Neural cell (in vitro differentiated cells): ENCODE results near the gene HELZ. TPM values are rescaled to one million over a fixed set of nuclear protein-coding genes. Genes with fewer than 3 reads are reported as not detected.

ENCODE experiments used
- H2AFZ ChIP-seq: fragments of 200-600, 300-800 bp; sonication (generic), shearing (Covaris generic); 2 replicates; pipeline ENCODE4 v1.6.0; 2014; ENCODE audit warnings: low read depth, mild to moderate bottlenecking, antibody characterized with exemption, low read length, moderate library complexity
- H3F3A ChIP-seq: fragments of 200-600 bp; shearing (Covaris generic); 2 replicates; pipeline ENCODE4 v1.6.1; 2016; ENCODE audit warnings: mild to moderate bottlenecking, moderate library complexity, mixed read lengths, antibody characterized with exemption, low read length; ENCODE audit not compliant: insufficient read depth, poor library complexity, severe bottlenecking
- H3K27ac ChIP-seq: fragments of 200-600, 300-800 bp; sonication (generic), shearing (Covaris generic); 2 replicates; pipeline ENCODE4 v1.5.1; 2014; ENCODE audit warnings: mild to moderate bottlenecking, low read length, moderate library complexity
- H3K27me3 ChIP-seq: fragments of 300-800, 200-600 bp; sonication (generic), shearing (Covaris generic); 2 replicates; pipeline ENCODE4 v1.6.0; 2014; ENCODE audit warnings: mild to moderate bottlenecking, low read depth, low read length, moderate library complexity; ENCODE audit not compliant: insufficient read depth
- H3K36me3 ChIP-seq: fragments of 300-800, 200-600 bp; sonication (generic), shearing (Covaris generic); 2 replicates; pipeline ENCODE4 v1.5.1; 2014; ENCODE audit warnings: mild to moderate bottlenecking, antibody characterized with exemption, low read length, moderate library complexity; ENCODE audit not compliant: insufficient read depth
- H3K4me2 ChIP-seq: fragments of 300-800, 200-600 bp; sonication (generic), shearing (Covaris generic); 2 replicates; pipeline ENCODE4 v1.6.0; 2014; ENCODE audit warnings: mild to moderate bottlenecking, low read length
- H3K4me3 ChIP-seq: fragments of 300-800, 200-600 bp; sonication (generic), shearing (Covaris generic); 2 replicates; pipeline ENCODE4 v1.5.1; 2014; ENCODE audit warnings: mild to moderate bottlenecking, low read length, moderate library complexity
- H3K79me2 ChIP-seq: fragments of 200-600 bp; shearing (Covaris generic); replicated peaks from 2 replicates; pipeline ENCODE4 v1.6.0; 2014; ENCODE audit warnings: mild to moderate bottlenecking, low read length, moderate library complexity; ENCODE audit not compliant: insufficient read depth
- H3K9ac ChIP-seq: fragments of 300-800, 200-600 bp; sonication (generic), shearing (Covaris generic); 2 replicates; pipeline ENCODE4 v1.6.1; 2016; ENCODE audit warnings: mild to moderate bottlenecking, low read length, mixed read lengths
- H3K9me2 ChIP-seq: fragments of 200-600 bp; shearing (Covaris generic); 2 replicates; pipeline ENCODE4 v1.6.1; 2016; ENCODE audit warnings: mild to moderate bottlenecking, low read length, mixed read lengths; ENCODE audit not compliant: insufficient read depth
- H3K9me3 ChIP-seq: fragments of 200-600, 300-800 bp; sonication (generic), shearing (Covaris generic); 2 replicates; pipeline ENCODE4 v1.6.1; 2016; ENCODE audit warnings: mild to moderate bottlenecking, mixed run types, low read length, moderate library complexity, mixed read lengths
- H4K20me1 ChIP-seq: fragments of 200-600 bp; shearing (Covaris generic); 2 replicates; pipeline ENCODE4 v1.6.1; 2016; ENCODE audit warnings: mild to moderate bottlenecking, mixed run types; ENCODE audit not compliant: insufficient read depth
- EZH2 ChIP-seq: fragments of 200-600, 300-800 bp; shearing (Covaris generic), sonication (generic); IDR thresholded peaks from 2 replicates; pipeline ENCODE4 v1.6.1; 2014; ENCODE audit warnings: antibody characterized with exemption, low read length, borderline replicate concordance, mild to moderate bottlenecking; ENCODE audit not compliant: insufficient read depth, poor library complexity, severe bottlenecking
- MXI1 ChIP-seq: fragments of 450-650 bp; conservative IDR thresholded peaks from 2 replicates; pipeline ENCODE4 v1.6.1; 2014; ENCODE audit warnings: antibody characterized with exemption, mild to moderate bottlenecking; ENCODE audit not compliant: poor library complexity, severe bottlenecking
- POLR2AphosphoS5 ChIP-seq: IDR thresholded peaks from 2 replicates; pipeline ENCODE4 v1.6.1; 2012
- RAD21 ChIP-seq: fragments of 450-650 bp; conservative IDR thresholded peaks from 2 replicates; pipeline ENCODE4 v1.6.1; 2014; ENCODE audit warnings: antibody characterized with exemption, mild to moderate bottlenecking, moderate library complexity
- SMC3 ChIP-seq: fragments of 450-650 bp; conservative IDR thresholded peaks from 2 replicates; pipeline ENCODE4 v1.6.1; 2014; ENCODE audit warnings: antibody characterized with exemption, mild to moderate bottlenecking, moderate library complexity; ENCODE audit not compliant: poor library complexity
- polyA plus RNA-seq: library from polyadenylated mRNA; depleted of rRNA; stranded (reverse); fragments of >200 nt; gene quantifications from 2 replicates; pipeline ENCODE4 v1.2.3, GENCODE V29; 2014
- TF ChIP-seq, protein P1 (sequence below): fragments of 450-650 bp; IDR thresholded peaks from 2 replicates; pipeline ENCODE4 v1.5.1; 2014; ENCODE audit warnings: antibody characterized with exemption, mild to moderate bottlenecking, moderate library complexity; ENCODE audit not compliant: poor library complexity, severe bottlenecking
- TF ChIP-seq, protein P2 (sequence below): IDR thresholded peaks from 2 replicates; pipeline ENCODE4 v1.6.1; 2012; ENCODE audit warnings: borderline replicate concordance

HELZ gene
- polyA plus RNA-seq, 1 donor from 2014 or later: 11.7 TPM

GRCh38 chr17:67223924-67224323 lies 21.1 kb downstream of the HELZ start:
- Histone ChIP-seq H3F3A (no peaks in the 10 kb centered on the region), H3K9me2 (no peaks in the 10 kb centered on the region), H4K20me1 (no peaks in the 10 kb centered on the region), H3K27me3 (no peaks in the 10 kb centered on the region), H3K27ac (no peak overlapping the region), H2AFZ (no peak overlapping the region), H3K9ac (no peak overlapping the region), H3K36me3 (no peaks in the 10 kb centered on the region), H3K4me3 (no peak overlapping the region), H3K9me3 (no peaks in the 10 kb centered on the region), H3K4me2 (no peak overlapping the region), H3K79me2 (peaks cover 20% of the 10 kb centered on the region)
- TF ChIP-seq SMC3 (no peak), POLR2AphosphoS5 (no peak), MXI1 (no peak), EZH2 (no peak)
- TF ChIP-seq, protein P1, sequence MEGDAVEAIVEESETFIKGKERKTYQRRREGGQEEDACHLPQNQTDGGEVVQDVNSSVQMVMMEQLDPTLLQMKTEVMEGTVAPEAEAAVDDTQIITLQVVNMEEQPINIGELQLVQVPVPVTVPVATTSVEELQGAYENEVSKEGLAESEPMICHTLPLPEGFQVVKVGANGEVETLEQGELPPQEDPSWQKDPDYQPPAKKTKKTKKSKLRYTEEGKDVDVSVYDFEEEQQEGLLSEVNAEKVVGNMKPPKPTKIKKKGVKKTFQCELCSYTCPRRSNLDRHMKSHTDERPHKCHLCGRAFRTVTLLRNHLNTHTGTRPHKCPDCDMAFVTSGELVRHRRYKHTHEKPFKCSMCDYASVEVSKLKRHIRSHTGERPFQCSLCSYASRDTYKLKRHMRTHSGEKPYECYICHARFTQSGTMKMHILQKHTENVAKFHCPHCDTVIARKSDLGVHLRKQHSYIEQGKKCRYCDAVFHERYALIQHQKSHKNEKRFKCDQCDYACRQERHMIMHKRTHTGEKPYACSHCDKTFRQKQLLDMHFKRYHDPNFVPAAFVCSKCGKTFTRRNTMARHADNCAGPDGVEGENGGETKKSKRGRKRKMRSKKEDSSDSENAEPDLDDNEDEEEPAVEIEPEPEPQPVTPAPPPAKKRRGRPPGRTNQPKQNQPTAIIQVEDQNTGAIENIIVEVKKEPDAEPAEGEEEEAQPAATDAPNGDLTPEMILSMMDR: no peak
- TF ChIP-seq, protein P2, sequence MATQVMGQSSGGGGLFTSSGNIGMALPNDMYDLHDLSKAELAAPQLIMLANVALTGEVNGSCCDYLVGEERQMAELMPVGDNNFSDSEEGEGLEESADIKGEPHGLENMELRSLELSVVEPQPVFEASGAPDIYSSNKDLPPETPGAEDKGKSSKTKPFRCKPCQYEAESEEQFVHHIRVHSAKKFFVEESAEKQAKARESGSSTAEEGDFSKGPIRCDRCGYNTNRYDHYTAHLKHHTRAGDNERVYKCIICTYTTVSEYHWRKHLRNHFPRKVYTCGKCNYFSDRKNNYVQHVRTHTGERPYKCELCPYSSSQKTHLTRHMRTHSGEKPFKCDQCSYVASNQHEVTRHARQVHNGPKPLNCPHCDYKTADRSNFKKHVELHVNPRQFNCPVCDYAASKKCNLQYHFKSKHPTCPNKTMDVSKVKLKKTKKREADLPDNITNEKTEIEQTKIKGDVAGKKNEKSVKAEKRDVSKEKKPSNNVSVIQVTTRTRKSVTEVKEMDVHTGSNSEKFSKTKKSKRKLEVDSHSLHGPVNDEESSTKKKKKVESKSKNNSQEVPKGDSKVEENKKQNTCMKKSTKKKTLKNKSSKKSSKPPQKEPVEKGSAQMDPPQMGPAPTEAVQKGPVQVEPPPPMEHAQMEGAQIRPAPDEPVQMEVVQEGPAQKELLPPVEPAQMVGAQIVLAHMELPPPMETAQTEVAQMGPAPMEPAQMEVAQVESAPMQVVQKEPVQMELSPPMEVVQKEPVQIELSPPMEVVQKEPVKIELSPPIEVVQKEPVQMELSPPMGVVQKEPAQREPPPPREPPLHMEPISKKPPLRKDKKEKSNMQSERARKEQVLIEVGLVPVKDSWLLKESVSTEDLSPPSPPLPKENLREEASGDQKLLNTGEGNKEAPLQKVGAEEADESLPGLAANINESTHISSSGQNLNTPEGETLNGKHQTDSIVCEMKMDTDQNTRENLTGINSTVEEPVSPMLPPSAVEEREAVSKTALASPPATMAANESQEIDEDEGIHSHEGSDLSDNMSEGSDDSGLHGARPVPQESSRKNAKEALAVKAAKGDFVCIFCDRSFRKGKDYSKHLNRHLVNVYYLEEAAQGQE: no peak

DNA sequence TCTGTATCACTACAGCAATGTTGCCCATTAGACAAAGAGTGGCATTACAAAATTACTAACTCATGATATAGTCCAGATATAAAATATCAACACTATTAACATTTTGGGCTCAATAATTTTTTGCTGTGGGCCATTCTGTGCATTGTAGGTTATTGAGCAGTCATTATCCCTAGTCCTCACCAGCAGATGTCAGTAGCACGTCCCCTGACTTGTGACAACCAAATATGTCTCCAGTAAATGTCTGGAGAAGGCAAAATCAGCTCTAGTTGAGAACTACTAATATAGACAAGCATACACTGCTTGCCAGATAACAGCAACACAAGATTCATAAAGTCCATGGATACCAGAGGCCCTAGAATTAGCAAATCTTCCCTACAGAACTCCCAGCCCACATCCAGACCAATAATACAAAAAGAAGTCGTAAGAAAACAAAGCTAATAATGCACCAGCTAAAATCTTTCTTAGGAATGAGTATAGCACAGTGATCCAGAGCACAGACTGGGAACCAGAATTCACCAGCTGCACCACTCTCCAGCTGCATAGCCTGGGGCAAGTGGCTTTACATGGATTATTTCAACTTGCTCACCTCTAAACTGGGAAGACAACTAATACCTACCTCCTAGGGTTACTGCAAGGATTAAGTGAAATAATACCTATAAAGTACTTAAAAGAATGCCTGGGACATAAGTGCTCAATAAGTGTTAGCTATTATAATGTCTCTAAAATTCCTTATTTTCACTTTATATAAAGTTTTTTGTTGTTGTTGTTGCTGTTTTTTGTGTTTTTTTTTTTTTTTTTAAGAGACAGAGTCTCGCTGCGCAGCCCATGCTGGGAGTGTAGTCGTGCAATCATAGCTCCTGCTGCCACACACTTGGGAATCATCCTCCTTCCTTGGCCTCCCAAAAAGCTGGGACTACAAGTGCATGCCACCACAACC lies 23.7 kb downstream of the HELZ start:
- H3F3A ChIP-seq: no peaks in the 10 kb centered on the region
- peaks cover 16% of the 10 kb centered on the region for H3K79me2 ChIP-seq
- H3K4me2 ChIP-seq: no peak overlapping the region
- H3K27me3 ChIP-seq: no peaks in the 10 kb centered on the region
- H4K20me1 ChIP-seq: no peaks in the 10 kb centered on the region
- H3K27ac ChIP-seq: no peak overlapping the region
- H3K36me3 ChIP-seq: no peaks in the 10 kb centered on the region
- no peaks in the 10 kb centered on the region for H3K9me2 ChIP-seq
- H3K9ac ChIP-seq: no peak overlapping the region
- no peak overlapping the region for H2AFZ ChIP-seq
- TF ChIP-seq SMC3 (peak; percentile 49), RAD21 (peak; percentile 50)
- TF ChIP-seq, protein P2: no peak
- TF ChIP-seq, protein P1: peak; percentile 66
- H3K4me3 ChIP-seq: no peak overlapping the region
- no peaks in the 10 kb centered on the region for H3K9me3 ChIP-seq
